HepG2 (cell line): Measurements from ENCODE around the gene VSIG10L. TPM values are rescaled to one million over a fixed set of nuclear protein-coding genes. Genes with fewer than 3 reads are reported as not detected.

Source experiments
- ARID4A ChIP-seq: sonication (generic); formaldehyde crosslinking; IDR thresholded peaks from 2 replicates; pipeline ENCODE4 v1.5.0; 2020; ENCODE audit warnings: mild to moderate bottlenecking, missing genetic modification reagents, borderline replicate concordance
- ATF2 ChIP-seq: sonication (generic); formaldehyde crosslinking; IDR thresholded peaks from 2 replicates; pipeline ENCODE4 v1.4.0; 2020; ENCODE audit warnings: missing genetic modification reagents
- ATF7-NPFF ChIP-seq: sonication (generic); formaldehyde crosslinking; IDR thresholded peaks from 2 replicates; pipeline ENCODE4 v1.8.1; 2023; ENCODE audit warnings: mild to moderate bottlenecking, low read depth, missing genetic modification reagents, moderate library complexity
- DDIT3 ChIP-seq: sonication (generic); formaldehyde crosslinking; IDR thresholded peaks from 2 replicates; pipeline ENCODE4 v1.4.0; 2020; ENCODE audit warnings: mild to moderate bottlenecking, missing genetic modification reagents
- GABPA ChIP-seq, 2 experiments: IDR thresholded peaks; 2 replicates each; pipeline ENCODE4 v1.6.1; 2011 to 2016; ENCODE audit warnings: low read depth in 2 of 2, low read length in 1 of 2, missing biosample characterization in 1 of 2, missing genetic modification characterization in 1 of 2
- GATAD1 ChIP-seq: IDR thresholded peaks from 2 replicates; pipeline ENCODE4 v1.6.1; 2016; ENCODE audit warnings: missing genetic modification reagents, missing compliant biosample characterization
- GFI1 ChIP-seq: sonication (generic); formaldehyde crosslinking; IDR thresholded peaks from 2 replicates; pipeline ENCODE4 v1.5.0; 2020; ENCODE audit warnings: missing genetic modification reagents, mild to moderate bottlenecking, borderline replicate concordance
- GLI4 ChIP-seq: sonication (generic); formaldehyde crosslinking; IDR thresholded peaks from 2 replicates; pipeline ENCODE4 v1.5.1; 2020; ENCODE audit warnings: missing genetic modification reagents, mild to moderate bottlenecking, moderate library complexity, borderline replicate concordance
- HNF1B ChIP-seq: sonication (generic); formaldehyde crosslinking; IDR thresholded peaks from 2 replicates; pipeline ENCODE4 v1.5.1; 2020; ENCODE audit warnings: mild to moderate bottlenecking, moderate library complexity, missing genetic modification reagents
- MAZ ChIP-seq, 2 experiments: sonication (generic) in 1 of 2; formaldehyde crosslinking in 1 of 2; IDR thresholded peaks; 2 replicates each; pipeline versions ENCODE4 v1.5.0 to v1.6.1; 2012 to 2020; ENCODE audit warnings: low read depth in 2 of 2, mild to moderate bottlenecking in 2 of 2, borderline replicate concordance in 1 of 2, improper control_type of control experiment in 1 of 2, low read length in 1 of 2, missing genetic modification reagents in 1 of 2, moderate library complexity in 1 of 2
- NFE2L2 ChIP-seq: fragments of 150-350 bp; IDR thresholded peaks from 2 replicates; pipeline ENCODE4 v1.6.1; 2014; ENCODE audit warnings: low read length
- POLR2A ChIP-seq, 2 experiments: IDR thresholded peaks; 2 replicates each; pipeline ENCODE4 v1.6.1; 2011; ENCODE audit warnings: low read depth in 2 of 2, low read length in 2 of 2, mild to moderate bottlenecking in 1 of 2, moderate library complexity in 1 of 2; ENCODE audit not compliant: insufficient read depth in 1 of 2
- SP140L ChIP-seq: sonication (generic); formaldehyde crosslinking; IDR thresholded peaks from 2 replicates; pipeline ENCODE4 v1.4.0; 2020; ENCODE audit warnings: missing genetic modification reagents, borderline replicate concordance
- TEAD2 ChIP-seq: sonication (generic); formaldehyde crosslinking; IDR thresholded peaks from 2 replicates; pipeline ENCODE4 v1.9.0; 2021; ENCODE audit warnings: missing genetic modification reagents
- TFDP1 ChIP-seq: IDR thresholded peaks from 2 replicates; pipeline ENCODE4 v1.6.1; 2016; ENCODE audit warnings: missing compliant biosample characterization, missing genetic modification reagents, borderline replicate concordance
- ZNF124 ChIP-seq: sonication (generic); formaldehyde crosslinking; IDR thresholded peaks from 2 replicates; pipeline ENCODE4 v1.4.0; 2020; ENCODE audit warnings: missing genetic modification reagents
- ZNF225 ChIP-seq: sonication (generic); formaldehyde crosslinking; IDR thresholded peaks from 2 replicates; pipeline ENCODE4 v1.4.0; 2020; ENCODE audit warnings: mild to moderate bottlenecking, missing genetic modification reagents
- ZNF24 ChIP-seq: fragments of 450-650 bp; IDR thresholded peaks from 2 replicates; pipeline ENCODE4 v1.6.1; 2017; ENCODE audit warnings: antibody characterized with exemption, mild to moderate bottlenecking
- ZNF263 ChIP-seq: sonication (generic); formaldehyde crosslinking; IDR thresholded peaks from 2 replicates; pipeline ENCODE4 v1.4.0; 2020; ENCODE audit warnings: missing genetic modification reagents
- ZNF576 ChIP-seq: sonication (generic); formaldehyde crosslinking; IDR thresholded peaks from 2 replicates; pipeline ENCODE4 v1.4.0; 2020; ENCODE audit warnings: mild to moderate bottlenecking, missing genetic modification reagents
- polyA plus RNA-seq, 8 experiments: library from polyadenylated mRNA; depleted of rRNA in 3 of 8; stranded (reverse) in 7 of 8; unstranded in 1 of 8; fragments of >200 nt; fragmentation: Illumina TruSeq in 4 of 8; extraction: Trizol in 4 of 8; gene quantifications; 2 replicates each; pipeline versions ENCODE4 v1.2.1 to v1.2.3, GENCODE V29; 2011 to 2016; ENCODE audit warnings: low read depth in 4 of 8, missing spikeins in 1 of 8, mixed read lengths in 1 of 8; ENCODE audit not compliant: insufficient read depth in 1 of 8
- total RNA-seq, 5 experiments: library from RNA; depleted of rRNA; stranded (reverse); fragments of >200 nt; fragmentation: Illumina TruSeq; extraction: Trizol; gene quantifications; 2 replicates each; pipeline ENCODE4 v1.2.3, GENCODE V29; 2016; ENCODE audit warnings: low read depth in 1 of 5

Gene VSIG10L
- total and polyA plus RNA-seq, 2 of the 13 experiments (the other 11 are each of a cell fraction or from before 2014, with no cell fraction given) = 2.7 to 8.5 TPM

GRCh38 chr19:51365965-51366388 lies 24.0 kb upstream of the VSIG10L start, which contains the start of gene ETFB (continued):
- TF ChIP-seq ARID4A (CRISPR knock-in tag) (0 out of 2 replicates have a peak, but pooled peaks have one; percentile 26), GATAD1 (CRISPR knock-in tag) (no peak), POLR2A (IDR thresholded peaks at IDR 0.05; ENCODE audit: insufficient read depth in 1 of 2, low read depth in 2 of 2, low read length in 2 of 2) (peak in 1 of 2 experiments; percentile 85; a peak in 1 of 4 replicates), NFE2L2 (no peak), ZNF263 (no peak), HNF1B (CRISPR knock-in tag) (no peak), ZNF124 (no peak), MAZ (IDR thresholded peaks at IDR 0.05; ENCODE audit: borderline replicate concordance, low read depth, low read length) (no peak), MAZ (CRISPR knock-in tag; IDR thresholded peaks at IDR 0.05; ENCODE audit: low read depth) (no peak), TFDP1 (CRISPR knock-in tag) (no peak), ZNF576 (CRISPR knock-in tag) (no peak), GABPA (IDR thresholded peaks at IDR 0.05; ENCODE audit: low read depth, low read length) (no peak), GABPA (CRISPR knock-in tag; IDR thresholded peaks at IDR 0.05; ENCODE audit: low read depth) (no peak), ZNF24 (no peak), SP140L (CRISPR knock-in tag) (no peak), GLI4 (CRISPR knock-in tag) (no peak), ATF7-NPFF (CRISPR knock-in tag) (no peak; the same call in 1 of the 2 replicates), ZNF225 (peak; percentile 66; the same call in 1 of the 2 replicates), DDIT3 (CRISPR knock-in tag) (no peak), ATF2 (CRISPR knock-in tag) (no peak), TEAD2 (0 out of 2 replicates have a peak, but pooled peaks have one; percentile 17), GFI1 (CRISPR knock-in tag) (no peak)
